ENCODE measurements around the gene MASP1. TPM values are rescaled to one million over a fixed set of nuclear protein-coding genes. Genes with fewer than 3 reads are reported as not detected.
A peak's percentile ranks its signal among the peaks of the same experiment; 100 is the strongest.

MASP1 gene
- total RNA-seq, 4 donors from 2014 or later, result 0.92 to 4.6 (median 1.2) TPM

- WGBS, 2 donors, result 69 to 74% methylated on average over 2 of the region's 2 CpGs
- H3K4me1 ChIP-seq, result no peaks in the 10 kb centered on the region
- intact Hi-C loops (cut with DNase I), result no loop called here
- H3K4me3 ChIP-seq, result no peak overlapping the region
- DNase-seq, result no peak
- peak overlapping the region in 2 of 4 donors; percentile 43 to 65 for H3K27ac ChIP-seq
- H3K9me3 ChIP-seq, result no peaks in the 10 kb centered on the region
- TF ChIP-seq CTCF (IDR thresholded peaks at IDR 0.05) (no peak), POLR2A (IDR thresholded peaks at IDR 0.05) (no peak)
- H3K36me3 ChIP-seq, result no peaks in the 10 kb centered on the region
- H3K27me3 ChIP-seq, result peaks cover 0 to 22% (median 0%) of the 10 kb centered on the region in 4 donors
These were observed 19.5 kb upstream of the MASP1 start for GRCh38 chr3:187310954-187311470.

GRCh38 chr3:187310226-187310625 lies 18.7 kb upstream of the MASP1 start:
- intact Hi-C loops (cut with DNase I), result no loop called here
- H3K27ac ChIP-seq, result no peak overlapping the region

GRCh38 chr3:187305881-187306280 lies 14.3 kb upstream of the MASP1 start:
- intact Hi-C loops (cut with DNase I), result no loop called here
- Histone ChIP-seq H3K27ac (no peak overlapping the region), H3K36me3 (no peaks in the 10 kb centered on the region), H3K27me3 (no peaks in the 10 kb centered on the region), H3K4me1 (no peaks in the 10 kb centered on the region), H3K9me3 (no peaks in the 10 kb centered on the region), H3K4me3 (no peak overlapping the region)
- TF ChIP-seq POLR2A (IDR thresholded peaks at IDR 0.05), result no peak
- TF ChIP-seq CTCF (IDR thresholded peaks at IDR 0.05), result no peak
- DNase-seq, result no peak
- WGBS, 2 donors, result 63 to 75% methylated on average over 3 to 7 of the region's 7 CpGs

More at GRCh38 chr3:187310226-187310625, 18.7 kb upstream of the MASP1 start:
- H3K36me3 ChIP-seq, result no peaks in the 10 kb centered on the region
- H3K4me1 ChIP-seq, result no peaks in the 10 kb centered on the region
- DNase-seq, result no peak
- H3K9me3 ChIP-seq, result no peaks in the 10 kb centered on the region
- H3K27me3 ChIP-seq, result peaks cover 0 to 21% (median 0%) of the 10 kb centered on the region in 4 donors
- TF ChIP-seq CTCF (IDR thresholded peaks at IDR 0.05), result no peak
- TF ChIP-seq POLR2A (IDR thresholded peaks at IDR 0.05), result no peak
- H3K4me3 ChIP-seq, result no peak overlapping the region

- no peaks in the 10 kb centered on the region for H3K36me3 ChIP-seq
- WGBS, 2 donors, result 83 to 98% methylated on average over 4 of the region's 4 CpGs
- no peaks in the 10 kb centered on the region for H3K9me3 ChIP-seq
- TF ChIP-seq POLR2A (IDR thresholded peaks at IDR 0.05), result no peak
- TF ChIP-seq CTCF (IDR thresholded peaks at IDR 0.05), result no peak
- no peaks in the 10 kb centered on the region for H3K27me3 ChIP-seq
- no peak overlapping the region for H3K27ac ChIP-seq
- no peak for DNase-seq
- intact Hi-C loops (cut with DNase I), result no loop called here
- no peak overlapping the region for H3K4me3 ChIP-seq
- H3K4me1 ChIP-seq, result no peaks in the 10 kb centered on the region
These were observed 8.1 kb upstream of the MASP1 start for GRCh38 chr3:187299611-187300010.

- Histone ChIP-seq H3K4me1 (no peaks in the 10 kb centered on the region), H3K9me3 (no peaks in the 10 kb centered on the region), H3K4me3 (no peak overlapping the region), H3K27ac (no peak overlapping the region), H3K36me3 (no peaks in the 10 kb centered on the region), H3K27me3 (peaks cover 0 to 7% (median 0%) of the 10 kb centered on the region in 4 donors)
- 69 to 73% methylated on average over 2 of the region's 2 CpGs for WGBS, 2 donors
- intact Hi-C loops (cut with DNase I), result no loop called here
- DNase-seq, result no peak
- TF ChIP-seq POLR2A (IDR thresholded peaks at IDR 0.05) (no peak), CTCF (IDR thresholded peaks at IDR 0.05) (no peak)
These were observed 5.4 kb upstream of the MASP1 start for GRCh38 chr3:187296911-187297310.
